AG04449 (cell line): Measurements from ENCODE around the gene SAMD4B.
A peak's percentile ranks its signal among the peaks of the same experiment; 100 is the strongest.

Experiments
- CTCF ChIA-PET: fragments of 350-600 bp; formaldehyde crosslinking; extraction: SDS; loops from one replicate; lab custom pipeline; 2021; ENCODE audit warnings: antibody characterized with exemption; lab: Yijun Ruan, JAX
- POLR2A ChIA-PET: fragments of 400-600, 350-600 bp; formaldehyde crosslinking; extraction: SDS; loops from one replicate; lab custom pipeline; 2020; ENCODE audit warnings: antibody characterized with exemption, inconsistent platforms; lab: Yijun Ruan, JAX
- DNase-seq: peaks from one replicate; pipeline ENCODE4 v3.0.0-alpha.2; 2010; ENCODE audit warnings: low read depth, low spot score
- H3K4me3 ChIP-seq: 2 replicates; pipeline ENCODE4 v1.5.1; 2011; ENCODE audit warnings: low read depth, mild to moderate bottlenecking, control low read depth, low read length
- CTCF ChIP-seq: IDR thresholded peaks from one replicate; pipeline ENCODE4 v1.5.1; 2011; ENCODE audit warnings: mild to moderate bottlenecking, moderate library complexity, low read length, control low read depth, inconsistent platforms; ENCODE audit not compliant: insufficient read depth; ENCODE audit errors: missing control alignments

SAMD4B gene

GRCh38 chr19:39389631-39390414, 47.6 kb downstream of the SAMD4B start:
- H3K4me3 ChIP-seq, result peak overlapping the region; percentile 99
- CTCF ChIA-PET, result interaction anchor here (2.3 to 2.8 kb wide), 3 partner anchors 8 to 22 kb away, joined by 7 to 22 read pairs (median 15); no protein-coding TSS in a partner anchor
- no peak for DNase-seq
- POLR2A ChIA-PET, result interaction anchor here (3.5 kb wide), 1 partner anchor 47 kb away, joined by 19 read pairs; the partner anchor contains the start of gene SAMD4B
- no peak for TF ChIP-seq CTCF

- H3K4me3 ChIP-seq, result peak overlapping the region; percentile 99
- CTCF ChIA-PET, result interaction anchor here (1.9 to 3.7 kb wide), 4 partner anchors 11 to 142 kb away, joined by 8 to 22 read pairs (median 12); partner anchors contain the start of genes EID2B and PLEKHG2
- no peak for TF ChIP-seq CTCF
- POLR2A ChIA-PET, result interaction anchor here (0.6 to 3.5 kb wide), 9 partner anchors 8 to 50 kb away, joined by 3 to 19 read pairs (median 3); partner anchors contain the start of genes RPS16 and SAMD4B
- no peak for DNase-seq
Measured at GRCh38 chr19:39390451-39390750, 48.2 kb downstream of the SAMD4B start.

- H3K4me3 ChIP-seq, result peak within 1 kb of the TSS; percentile 99
- POLR2A ChIA-PET, result interaction anchor here (0.6 to 3.5 kb wide), 16 partner anchors 8 to 50 kb away, joined by 3 to 19 read pairs (median 4); partner anchors contain the start of genes PLEKHG2, RPS16, SAMD4B and ZFP36
- DNase-seq, result peak; percentile 97
- CTCF ChIA-PET, result interaction anchor here (0.8 to 3.7 kb wide), 7 partner anchors 9 to 142 kb away, joined by 3 to 22 read pairs (median 8); partner anchors contain the start of genes EID2B and PLEKHG2
- TF ChIP-seq CTCF, result no peak
Measured at GRCh38 chr19:39390751-39391437, 48.7 kb downstream of the SAMD4B start, which contains the start of the genes MED29 and PAF1. MED29 (plus strand) TSS chr19:39391378; CDS start chr19:39391423, 45 bp downstream. PAF1 (minus strand) TSS chr19:39391106; CDS start chr19:39390864, 242 bp downstream.

- POLR2A ChIA-PET, result interaction anchor here (0.6 to 3.1 kb wide), 6 partner anchors 10 to 38 kb away, joined by 3 to 49 read pairs (median 12); partner anchors contain the start of genes PLEKHG2, RPS16 and ZFP36
- CTCF ChIA-PET, result interaction anchor here (0.6 to 4.9 kb wide), 39 partner anchors 9 to 1433 kb away, joined by 3 to 102 read pairs (median 5); partner anchors contain the start of genes EID2B, PLEKHG2, RPS16 and SELENOV
- no peak for DNase-seq
- no peak overlapping the region for H3K4me3 ChIP-seq
- TF ChIP-seq CTCF, result peak; percentile 99
Measured at GRCh38 chr19:39397360-39398296, 55.4 kb downstream of the SAMD4B start.

GRCh38 chr19:39398297-39398864, 56.2 kb downstream of the SAMD4B start:
- CTCF ChIA-PET, result interaction anchor here (0.8 to 4.9 kb wide), 36 partner anchors 9 to 276 kb away, joined by 3 to 102 read pairs (median 6); partner anchors contain the start of genes EID2B, PLEKHG2, RPS16 and SELENOV
- DNase-seq, result no peak
- POLR2A ChIA-PET, result interaction anchor here (0.6 to 3.1 kb wide), 7 partner anchors 9 to 37 kb away, joined by 3 to 49 read pairs (median 4); partner anchors contain the start of genes PLEKHG2, RPS16 and ZFP36
- TF ChIP-seq CTCF, result no peak
- no peak overlapping the region for H3K4me3 ChIP-seq
